Pancreas (tissue), 10 donors: ENCODE data around the gene MIX23. TPM values are rescaled to one million over a fixed set of nuclear protein-coding genes. Genes with fewer than 3 reads are reported as not detected.
A peak's percentile ranks its signal among the peaks of the same experiment; 100 is the strongest.

Experiments used
- ATAC-seq, 4 donors: fragments of 200-7000 bp; cut with Tn5 transposase; one replicate each; pipeline versions ENCODE4 v1.8.0 to v1.9.1; 2020; ENCODE audit warnings: mild to moderate bottlenecking in 4 of 4, moderate library complexity in 4 of 4
- DNase-seq, 6 donors: peaks; one replicate each; pipeline ENCODE4 v3.0.0-alpha.2; 2020
- FAIRE-seq: peaks from 2 replicates; lab custom pipeline; 2012; peaks lifted over from hg19 to GRCh38; lab: Jason Lieb, UNC
- H3K27ac ChIP-seq, 4 donors: fragments of 200-600 bp; sonication (generic); 1 replicate in 3 of 4; 2 replicates in 1 of 4; pipeline versions ENCODE4 v1.5.0 to v1.8.0; 2020
- H3K27me3 ChIP-seq, 4 donors: fragments of 200-600 bp; one replicate each; pipeline ENCODE4 v1.8.0; 2021
- H3K36me3 ChIP-seq, 3 donors: fragments of 200-600 bp; sonication (generic) in 1 of 3; one replicate each; pipeline versions ENCODE4 v1.5.0 to v1.8.0; 2020 to 2021
- H3K4me1 ChIP-seq, 3 donors: fragments of 200-600 bp; one replicate each; pipeline ENCODE4 v1.8.0; 2021
- H3K4me3 ChIP-seq, 4 donors: fragments of 200-600 bp; sonication (generic) in 2 of 4; one replicate each; pipeline versions ENCODE4 v1.5.0 to v1.8.0; 2020 to 2021
- H3K9me3 ChIP-seq, 4 donors: fragments of 200-600 bp; one replicate each; pipeline ENCODE4 v1.8.0; 2021
- WGBS, 2 donors: extraction: QIAGEN DNeasy Blood & Tissue Kit; methylation state at CpG; one replicate each; pipeline ENCODE4 v1.1.7; 2013; 5-methylcytosine and 5-hydroxymethylcytosine counted together
- intact Hi-C, 3 donors: fragments of 100-400 bp; cut with DNase I; formaldehyde crosslinking; loops; one replicate each; pipeline versions ENCODE4 v1.11.1 to v1.14.2; 2022
- polyA plus RNA-seq, 2 donors: library from polyadenylated mRNA; stranded (reverse); fragments of 200-250 nt; gene quantifications; one replicate each; pipeline ENCODE4 v1.2.3, GENCODE V29; 2013
- total RNA-seq, 6 donors: library from RNA; stranded (reverse); fragmentation: NEBNext Ultra II Directional in 4 of 6; extraction: Animal tissue kit (Norgen Biotek cat#: 25700) in 4 of 6; gene quantifications; one replicate each; pipeline versions ENCODE4 v1.2.1 to v1.2.4, GENCODE V29; 2021 to 2023
- TF ChIP-seq, protein P1 (sequence below), 4 donors: fragments of 200-600 bp; sonication (generic) in 3 of 4; IDR thresholded peaks; one replicate each; pipeline versions ENCODE4 v1.5.0 to v1.8.0; 2021; ENCODE audit warnings: antibody characterized with exemption in 4 of 4
- donor health status: healthy with polysubstance abuse.
- donor health status: DM: no; HTN: no; CAD: no; lungs with moderate emphysema.
- donor health status: DM: no; HTN: no; CAD: no.
- donor health status: control.
- donor health status: control.
- donor health status: Bipolar disorder and iron deficiency.
- donor health status: DM: yes; HTN: yes; CAD: no.
- donor health status: DM: no; HTN: no; CAD: no.
- donor health status: DM: no; HTN: no; CAD: no.
- donor health status: DM: yes; HTN: yes; CAD: no.

MIX23 gene
- total and polyA plus RNA-seq, 8 donors, result 9.3 to 28.6 (median 14.0) TPM

DNA sequence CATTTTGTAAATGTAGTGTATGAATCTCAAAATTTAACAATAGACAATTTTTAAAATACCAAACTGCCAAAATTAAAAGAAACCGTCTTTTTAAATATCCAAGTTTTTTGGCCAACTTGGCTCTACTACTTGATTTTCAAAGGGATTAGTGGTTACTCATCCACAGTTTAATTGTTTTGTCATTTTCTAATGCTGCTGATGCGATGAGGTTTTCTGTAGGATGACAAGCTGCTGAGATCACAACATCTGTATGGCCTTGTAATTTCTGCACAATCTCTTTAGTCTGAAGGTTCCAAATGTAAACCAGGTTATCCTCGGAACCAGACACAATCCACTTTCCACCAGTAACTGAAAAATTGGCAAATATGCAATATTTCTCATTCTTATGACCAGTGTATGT is 31.4 kb upstream of the MIX23 start:
- FAIRE-seq, result no peak
- peak overlapping the region in 1 of 4 donors; percentile 94 for H3K27ac ChIP-seq
- peak overlapping the region in 1 of 4 donors; percentile 82 for H3K4me3 ChIP-seq
- H3K4me1 ChIP-seq, result peaks cover 17 to 30% (median 27%) of the 10 kb centered on the region in 3 donors
- 48 to 74% methylated on average over 3 of the region's 3 CpGs for WGBS, 2 donors
- no peak for DNase-seq
- no peaks in the 10 kb centered on the region for H3K27me3 ChIP-seq
- H3K36me3 ChIP-seq, result peaks cover 0 to 9% (median 7%) of the 10 kb centered on the region in 3 donors
- H3K9me3 ChIP-seq, result no peaks in the 10 kb centered on the region
- ATAC-seq, result no peak
- TF ChIP-seq, protein P1, sequence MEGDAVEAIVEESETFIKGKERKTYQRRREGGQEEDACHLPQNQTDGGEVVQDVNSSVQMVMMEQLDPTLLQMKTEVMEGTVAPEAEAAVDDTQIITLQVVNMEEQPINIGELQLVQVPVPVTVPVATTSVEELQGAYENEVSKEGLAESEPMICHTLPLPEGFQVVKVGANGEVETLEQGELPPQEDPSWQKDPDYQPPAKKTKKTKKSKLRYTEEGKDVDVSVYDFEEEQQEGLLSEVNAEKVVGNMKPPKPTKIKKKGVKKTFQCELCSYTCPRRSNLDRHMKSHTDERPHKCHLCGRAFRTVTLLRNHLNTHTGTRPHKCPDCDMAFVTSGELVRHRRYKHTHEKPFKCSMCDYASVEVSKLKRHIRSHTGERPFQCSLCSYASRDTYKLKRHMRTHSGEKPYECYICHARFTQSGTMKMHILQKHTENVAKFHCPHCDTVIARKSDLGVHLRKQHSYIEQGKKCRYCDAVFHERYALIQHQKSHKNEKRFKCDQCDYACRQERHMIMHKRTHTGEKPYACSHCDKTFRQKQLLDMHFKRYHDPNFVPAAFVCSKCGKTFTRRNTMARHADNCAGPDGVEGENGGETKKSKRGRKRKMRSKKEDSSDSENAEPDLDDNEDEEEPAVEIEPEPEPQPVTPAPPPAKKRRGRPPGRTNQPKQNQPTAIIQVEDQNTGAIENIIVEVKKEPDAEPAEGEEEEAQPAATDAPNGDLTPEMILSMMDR (IDR thresholded peaks at IDR 0.05), result no peak
- intact Hi-C loops, result no loop called here

DNA sequence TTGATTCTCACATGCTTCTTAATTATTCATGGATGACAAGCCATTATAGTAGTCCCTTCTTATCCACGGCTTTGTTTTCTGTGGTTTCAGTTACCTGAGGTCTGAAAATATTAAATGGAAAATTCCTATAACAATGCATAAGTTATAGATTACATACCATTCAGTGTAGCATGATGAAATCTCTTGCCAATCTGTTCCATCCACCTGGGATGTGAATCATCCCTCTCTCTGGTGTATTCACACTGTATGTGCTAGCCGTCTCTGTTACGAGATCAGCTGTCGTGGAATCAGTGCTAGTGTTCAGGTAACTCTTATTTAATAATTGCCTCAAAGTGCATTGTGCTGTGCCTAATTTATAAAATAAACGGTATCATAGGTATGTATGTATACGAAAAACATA is 27.6 kb upstream of the MIX23 start:
- no peak for ATAC-seq
- no peaks in the 10 kb centered on the region for H3K9me3 ChIP-seq
- 73 to 84% methylated on average over 6 of the region's 6 CpGs for WGBS, 2 donors
- FAIRE-seq, result no peak
- no peak overlapping the region for H3K27ac ChIP-seq
- no peak for DNase-seq
- TF ChIP-seq, protein P1 (IDR thresholded peaks at IDR 0.05), result no peak
- H3K4me1 ChIP-seq, result peaks cover 17 to 24% (median 21%) of the 10 kb centered on the region in 3 donors
- no peaks in the 10 kb centered on the region for H3K27me3 ChIP-seq
- intact Hi-C loops, result no loop called here
- H3K4me3 ChIP-seq, result no peak overlapping the region
- peaks cover 0 to 30% (median 17%) of the 10 kb centered on the region in 3 donors for H3K36me3 ChIP-seq

DNA sequence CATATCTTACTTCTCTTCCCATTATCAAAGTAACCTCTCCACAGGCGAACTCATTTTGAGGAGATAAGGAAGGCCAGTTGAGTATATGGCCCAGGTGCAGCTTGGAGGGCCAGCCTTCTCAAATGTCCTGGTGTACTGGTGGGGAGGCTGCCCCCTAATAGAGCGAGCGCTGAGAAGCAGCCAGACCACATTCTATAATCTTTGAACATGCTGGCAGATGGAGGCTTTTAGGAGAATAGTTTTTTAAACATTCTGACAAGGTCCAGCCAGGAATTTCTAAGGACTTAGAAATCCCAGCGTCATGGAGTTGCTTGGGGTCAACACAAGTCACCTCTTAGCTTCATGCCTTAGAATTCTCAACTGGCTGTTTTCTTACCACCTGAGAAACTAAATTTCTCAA is 27.1 kb upstream of the MIX23 start:
- intact Hi-C loops, result no loop called here
- H3K4me1 ChIP-seq, result peaks cover 17 to 23% (median 20%) of the 10 kb centered on the region in 3 donors
- H3K36me3 ChIP-seq, result peaks cover 0 to 33% (median 19%) of the 10 kb centered on the region in 3 donors
- no peak overlapping the region for H3K27ac ChIP-seq
- FAIRE-seq (no peak), DNase-seq (no peak), ATAC-seq (no peak)
- no peaks in the 10 kb centered on the region for H3K27me3 ChIP-seq
- no peaks in the 10 kb centered on the region for H3K9me3 ChIP-seq
- no peak overlapping the region for H3K4me3 ChIP-seq
- WGBS, 2 donors, result 71 to 76% methylated on average over 4 of the region's 4 CpGs
- TF ChIP-seq, protein P1 (IDR thresholded peaks at IDR 0.05), result no peak

DNA sequence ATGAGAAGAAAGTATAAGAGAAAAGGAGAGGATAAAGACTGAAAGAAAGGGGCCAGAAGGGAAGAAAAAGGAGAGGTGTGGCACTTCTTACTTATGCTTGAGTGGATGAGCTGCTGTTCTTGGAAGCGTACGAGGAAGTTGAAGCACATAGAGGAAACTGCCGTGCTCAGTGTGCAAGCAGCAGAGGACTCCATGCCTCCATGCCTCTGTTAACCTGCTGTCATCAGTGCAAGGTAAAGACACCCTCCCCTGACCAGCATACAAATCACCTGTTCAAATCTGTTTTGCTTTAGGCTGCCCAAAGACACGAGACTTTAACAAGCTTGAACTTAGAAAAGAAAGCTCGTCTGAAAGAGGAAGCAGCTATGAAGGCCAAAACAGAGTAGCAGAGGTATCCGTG is 26.4 kb upstream of the MIX23 start:
- TF ChIP-seq, protein P1 (IDR thresholded peaks at IDR 0.05), result no peak
- ATAC-seq (peak in 1 of 4 donors; percentile 54), DNase-seq (no peak), FAIRE-seq (no peak)
- intact Hi-C loops, result no loop called here
- Histone ChIP-seq H3K4me1 (peaks cover 13 to 16% (median 15%) of the 10 kb centered on the region in 3 donors), H3K4me3 (no peak overlapping the region), H3K27ac (no peak overlapping the region), H3K27me3 (no peaks in the 10 kb centered on the region), H3K36me3 (peaks cover 0 to 40% (median 19%) of the 10 kb centered on the region in 3 donors), H3K9me3 (no peaks in the 10 kb centered on the region)
- WGBS, 2 donors, result 72 to 76% methylated on average over 6 of the region's 6 CpGs

DNA sequence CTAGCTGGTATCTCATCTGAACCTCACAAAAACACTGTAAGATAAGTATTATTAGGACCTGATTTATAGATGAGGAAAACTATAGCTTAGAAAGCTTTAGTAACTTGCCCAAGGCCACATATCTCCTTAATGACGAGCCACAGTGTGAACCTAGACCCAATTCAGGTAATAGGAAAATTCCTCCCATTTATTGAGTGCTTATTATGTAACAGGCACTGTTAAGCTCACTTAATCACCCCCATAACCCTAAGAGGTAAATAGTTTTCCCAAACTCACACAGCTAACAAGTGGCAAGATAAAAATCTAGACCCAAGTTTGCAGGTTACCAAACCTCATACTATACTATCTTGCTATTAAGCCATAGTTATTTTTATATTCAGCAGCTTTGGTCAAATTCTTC is 24.9 kb upstream of the MIX23 start:
- ATAC-seq, result no peak
- FAIRE-seq, result no peak
- 37 to 51% methylated on average over 1 of the region's 1 CpG for whole genome bisulfite sequencing, 2 donors

More for the DNA sequence above, 24.9 kb upstream of the MIX23 start:
- no peaks in the 10 kb centered on the region for H3K9me3 ChIP-seq
- no peak overlapping the region for H3K4me3 ChIP-seq
- DNase-seq, result no peak
- H3K27ac ChIP-seq, result no peak overlapping the region
- peaks cover 0 to 55% (median 21%) of the 10 kb centered on the region in 3 donors for H3K36me3 ChIP-seq
- H3K4me1 ChIP-seq, result peaks cover 0 to 11% (median 0%) of the 10 kb centered on the region in 3 donors
- no peaks in the 10 kb centered on the region for H3K27me3 ChIP-seq
- TF ChIP-seq, protein P1 (IDR thresholded peaks at IDR 0.05), result no peak
- intact Hi-C loops, result no loop called here
